Astrocyte (in vitro differentiated cells and primary cell): ENCODE results near the gene UBL7. TPM values are rescaled to one million over a fixed set of nuclear protein-coding genes. Genes with fewer than 3 reads are reported as not detected.

Experiments used
- DNase-seq: peaks from one replicate; pipeline ENCODE4 v3.0.0-alpha.2; 2010; ENCODE audit warnings: low read depth
- FAIRE-seq: peaks from 2 replicates; lab custom pipeline; 2011; peaks lifted over from hg19 to GRCh38; lab: Jason Lieb, UNC
- H2AFZ ChIP-seq: 2 replicates; pipeline ENCODE4 v1.6.0; 2012; ENCODE audit warnings: low read depth, low read length, inconsistent platforms
- H3K27ac ChIP-seq: 2 replicates; pipeline ENCODE4 v1.5.1; 2011; ENCODE audit warnings: low read depth, low read length, inconsistent platforms
- H3K27me3 ChIP-seq: 2 replicates; pipeline ENCODE4 v1.6.0; 2011; ENCODE audit warnings: low read length, inconsistent platforms; ENCODE audit not compliant: insufficient read depth
- H3K36me3 ChIP-seq: 2 replicates; pipeline ENCODE4 v1.5.1; 2011; ENCODE audit warnings: low read length, inconsistent platforms; ENCODE audit not compliant: insufficient read depth
- H3K4me1 ChIP-seq: 2 replicates; pipeline ENCODE4 v1.5.1; 2011; ENCODE audit warnings: low read length, inconsistent platforms; ENCODE audit not compliant: insufficient read depth
- H3K4me2 ChIP-seq: 2 replicates; pipeline ENCODE4 v1.6.0; 2012; ENCODE audit warnings: low read length, inconsistent platforms
- H3K4me3 ChIP-seq: 2 replicates; pipeline ENCODE4 v1.5.1; 2011; ENCODE audit warnings: low read depth, mild to moderate bottlenecking, low read length, inconsistent platforms; ENCODE audit not compliant: insufficient read depth
- H3K79me2 ChIP-seq: 2 replicates; pipeline ENCODE4 v1.6.0; 2012; ENCODE audit warnings: mild to moderate bottlenecking, low read length, inconsistent platforms; ENCODE audit not compliant: insufficient read depth
- H3K9ac ChIP-seq: 2 replicates; pipeline ENCODE4 v1.6.0; 2012; ENCODE audit warnings: mild to moderate bottlenecking, low read length, inconsistent platforms
- H3K9me3 ChIP-seq: 2 replicates; pipeline ENCODE4 v1.5.1; 2012; ENCODE audit warnings: low read depth, mild to moderate bottlenecking, low read length, inconsistent platforms; ENCODE audit not compliant: insufficient read depth
- H4K20me1 ChIP-seq: 2 replicates; pipeline ENCODE4 v1.6.0; 2012; ENCODE audit warnings: low read length, inconsistent platforms; ENCODE audit not compliant: insufficient read depth
- H3K27ac Mint-ChIP-seq: one replicate; pipeline ENCODE4 v1.8.0; 2021; ENCODE audit warnings: mild to moderate bottlenecking, mixed read lengths; ENCODE audit not compliant: unreplicated experiment
- H3K27me3 Mint-ChIP-seq: one replicate; pipeline ENCODE4 v1.8.0; 2021; ENCODE audit warnings: low read depth, mixed read lengths; ENCODE audit not compliant: unreplicated experiment
- H3K36me3 Mint-ChIP-seq: one replicate; pipeline ENCODE4 v1.8.0; 2021; ENCODE audit warnings: low read depth, mixed read lengths; ENCODE audit not compliant: unreplicated experiment
- H3K4me1 Mint-ChIP-seq: one replicate; pipeline ENCODE4 v1.8.0; 2021; ENCODE audit warnings: low read depth, mixed read lengths; ENCODE audit not compliant: unreplicated experiment
- H3K4me3 Mint-ChIP-seq: one replicate; pipeline ENCODE4 v1.8.0; 2021; ENCODE audit warnings: mild to moderate bottlenecking, moderate library complexity, mixed read lengths; ENCODE audit not compliant: unreplicated experiment
- H3K9me3 Mint-ChIP-seq: one replicate; pipeline ENCODE4 v1.8.0; 2021; ENCODE audit warnings: mild to moderate bottlenecking, mixed read lengths; ENCODE audit not compliant: unreplicated experiment
- CTCF ChIP-seq: IDR thresholded peaks from 2 replicates; pipeline ENCODE4 v1.5.1; 2011; ENCODE audit warnings: low read depth, mild to moderate bottlenecking, inconsistent platforms, low read length, moderate library complexity; ENCODE audit not compliant: insufficient read depth
- EZH2 ChIP-seq: IDR thresholded peaks from 2 replicates; pipeline ENCODE4 v1.6.1; 2012; ENCODE audit warnings: mild to moderate bottlenecking, low read length, inconsistent platforms; ENCODE audit not compliant: insufficient read depth
- total RNA-seq: library from RNA; stranded (reverse); gene quantifications from 2 replicates; pipeline ENCODE4 v1.2.1, GENCODE V29; 2021

Gene UBL7
- total RNA-seq, 1 donor from 2014 or later, result 40.9 TPM

GRCh38 chr15:74432968-74433591, 27.9 kb downstream of the UBL7 start:
- peaks cover 18% of the 10 kb centered on the region for H3K27me3 Mint-ChIP-seq
- H4K20me1 ChIP-seq, result peaks cover 48% of the 10 kb centered on the region
- peak overlapping the region; percentile 65 for H2AFZ ChIP-seq
- no peak overlapping the region for H3K27ac Mint-ChIP-seq
- peak overlapping the region; percentile 97 for H3K4me3 ChIP-seq
- H3K36me3 Mint-ChIP-seq, result no peaks in the 10 kb centered on the region
- peaks cover 69% of the 10 kb centered on the region for H3K79me2 ChIP-seq
- H3K9me3 Mint-ChIP-seq, result no peaks in the 10 kb centered on the region
- no peaks in the 10 kb centered on the region for H3K36me3 ChIP-seq
- peaks cover 47% of the 10 kb centered on the region for H3K4me1 ChIP-seq
- H3K4me2 ChIP-seq, result peak overlapping the region; percentile 96
- H3K9ac ChIP-seq, result peak overlapping the region; percentile 87
- H3K4me1 Mint-ChIP-seq, result peaks cover 31% of the 10 kb centered on the region
- no peaks in the 10 kb centered on the region for H3K27me3 ChIP-seq
- H3K9me3 ChIP-seq, result no peaks in the 10 kb centered on the region
- FAIRE-seq, result no peak
- DNase-seq, result no peak
- H3K4me3 Mint-ChIP-seq, result peak overlapping the region; percentile 89
- TF ChIP-seq EZH2 (no peak), CTCF (no peak)
- peak overlapping the region; percentile 62 for H3K27ac ChIP-seq

- H4K20me1 ChIP-seq, result peaks cover 55% of the 10 kb centered on the region
- peaks cover 52% of the 10 kb centered on the region for H3K4me1 ChIP-seq
- TF ChIP-seq CTCF (no peak), EZH2 (no peak)
- no peaks in the 10 kb centered on the region for H3K36me3 Mint-ChIP-seq
- H3K4me1 Mint-ChIP-seq, result peaks cover 34% of the 10 kb centered on the region
- peaks cover 75% of the 10 kb centered on the region for H3K79me2 ChIP-seq
- H3K4me2 ChIP-seq, result peak overlapping the region; percentile 96
- no peaks in the 10 kb centered on the region for H3K9me3 ChIP-seq
- H3K27ac Mint-ChIP-seq, result no peak overlapping the region
- FAIRE-seq, result no peak
- H3K9me3 Mint-ChIP-seq, result no peaks in the 10 kb centered on the region
- H3K27me3 Mint-ChIP-seq, result peaks cover 18% of the 10 kb centered on the region
- no peaks in the 10 kb centered on the region for H3K36me3 ChIP-seq
- H3K27me3 ChIP-seq, result no peaks in the 10 kb centered on the region
- peak overlapping the region; percentile 89 for H3K4me3 Mint-ChIP-seq
- peak overlapping the region; percentile 40 for H3K27ac ChIP-seq
- peak overlapping the region; percentile 97 for H3K4me3 ChIP-seq
- H2AFZ ChIP-seq, result no peak overlapping the region
- H3K9ac ChIP-seq, result peak overlapping the region; percentile 87
- DNase-seq, result no peak
Measured at GRCh38 chr15:74432271-74432967, 28.5 kb downstream of the UBL7 start.

- Histone ChIP-seq H3K27me3 (no peaks in the 10 kb centered on the region), H2AFZ (no peak overlapping the region), H3K79me2 (peaks cover 83% of the 10 kb centered on the region), H3K4me1 (peaks cover 57% of the 10 kb centered on the region), H3K4me3 (peak overlapping the region; percentile 97), H4K20me1 (peaks cover 63% of the 10 kb centered on the region), H3K4me2 (peak overlapping the region; percentile 96), H3K9ac (peak overlapping the region; percentile 87), H3K36me3 (no peaks in the 10 kb centered on the region), H3K27ac (no peak overlapping the region), H3K9me3 (no peaks in the 10 kb centered on the region)
- TF ChIP-seq CTCF (no peak), EZH2 (no peak)
- Mint-ChIP-seq H3K27me3 (peaks cover 18% of the 10 kb centered on the region), H3K27ac (no peak overlapping the region), H3K36me3 (peaks cover 5% of the 10 kb centered on the region), H3K4me1 (peaks cover 34% of the 10 kb centered on the region), H3K4me3 (peak overlapping the region; percentile 89), H3K9me3 (no peaks in the 10 kb centered on the region)
- no peak for DNase-seq
- FAIRE-seq, result no peak
Measured at GRCh38 chr15:74431645-74432044, 29.3 kb downstream of the UBL7 start.
